HL-60/S4 (cell line): Measurements from ENCODE around the gene CLIC5.

Source experiments
- in situ Hi-C: fragments of 300-500 bp; cut with MboI; formaldehyde crosslinking; loops from 2 replicates; pipeline ENCODE4 v1.14.3; 2022; ENCODE audit warnings: low sequenced_read_pairs

Gene CLIC5

DNA sequence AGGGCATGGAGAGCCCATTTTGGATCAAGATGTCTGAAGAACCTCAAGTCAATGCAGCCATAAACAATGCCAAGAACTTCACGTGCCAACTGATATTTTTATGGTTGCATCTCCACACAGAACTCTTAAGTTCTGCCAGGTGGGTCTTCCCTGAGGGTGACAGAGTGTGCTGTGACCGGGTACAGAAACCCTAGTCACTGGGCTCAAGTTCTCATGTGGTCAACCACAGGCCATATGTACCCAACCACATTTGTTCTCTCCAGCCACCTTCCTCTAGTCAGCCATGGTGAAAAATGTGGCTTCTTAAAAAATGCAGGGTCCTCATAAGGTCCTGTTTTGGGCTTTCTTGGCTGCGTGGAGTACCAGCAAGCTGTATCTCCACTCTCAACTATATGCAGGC, 48.9 kb downstream of the CLIC5 start:
- in situ Hi-C loops, result no loop called here

DNA sequence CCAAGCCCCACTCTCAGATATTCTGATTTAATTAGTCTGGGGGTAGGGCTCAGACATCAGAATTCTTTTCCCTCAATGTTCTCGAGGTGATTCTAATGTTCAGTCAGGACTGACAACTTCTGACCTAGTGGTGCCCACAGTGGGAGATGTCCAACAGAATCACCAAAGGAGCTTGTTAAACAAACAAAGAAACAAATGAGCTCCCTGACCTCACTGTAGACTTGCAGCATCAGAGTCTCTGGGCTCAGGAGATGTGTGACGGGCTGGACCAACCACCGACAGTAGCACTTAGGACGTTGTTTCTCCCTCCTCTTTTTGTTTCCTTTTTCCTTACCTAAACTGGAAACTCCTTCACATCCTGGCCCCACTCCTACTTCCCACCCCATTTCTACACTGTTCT, 49.3 kb downstream of the CLIC5 start:
- in situ Hi-C loops, result no loop called here

DNA sequence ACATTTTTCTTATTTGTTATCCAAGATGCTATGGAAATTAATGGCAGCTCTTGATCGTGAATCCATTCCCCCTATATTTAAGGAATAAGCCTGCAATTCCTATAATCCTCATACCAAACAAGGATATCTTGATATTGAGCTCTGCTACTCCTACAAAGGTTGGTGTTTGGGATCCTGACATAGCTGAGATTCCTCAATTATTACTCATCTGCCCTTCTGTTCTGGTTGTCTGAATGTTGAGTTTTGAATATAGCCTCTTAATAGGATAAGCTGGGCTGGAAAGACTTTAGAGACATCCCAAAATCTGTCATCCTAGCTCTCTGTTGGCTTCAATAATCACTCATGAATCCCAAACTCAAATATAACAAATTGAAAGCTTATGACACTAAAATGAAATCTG, 49.9 kb downstream of the CLIC5 start:
- in situ Hi-C loops, result no loop called here

DNA sequence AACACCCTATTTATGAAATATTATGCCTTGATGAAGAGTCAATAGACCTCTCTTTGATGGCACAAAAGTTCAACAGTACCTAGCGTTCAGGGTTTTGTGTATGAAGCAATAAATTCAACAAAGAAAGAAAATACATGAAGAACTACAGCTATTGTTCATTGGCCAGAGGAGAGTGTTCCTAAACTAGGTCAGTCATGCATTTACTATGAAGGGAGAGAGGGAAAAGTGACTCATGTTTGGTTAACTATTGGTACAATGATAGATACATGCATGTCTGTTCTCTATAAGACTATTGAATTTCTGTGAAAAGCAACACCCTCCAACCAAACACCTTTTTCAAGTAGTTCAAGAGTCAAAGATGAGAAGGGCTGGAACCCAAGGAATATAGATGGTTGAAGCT, 50.7 kb downstream of the CLIC5 start:
- in situ Hi-C loops, result no loop called here

DNA sequence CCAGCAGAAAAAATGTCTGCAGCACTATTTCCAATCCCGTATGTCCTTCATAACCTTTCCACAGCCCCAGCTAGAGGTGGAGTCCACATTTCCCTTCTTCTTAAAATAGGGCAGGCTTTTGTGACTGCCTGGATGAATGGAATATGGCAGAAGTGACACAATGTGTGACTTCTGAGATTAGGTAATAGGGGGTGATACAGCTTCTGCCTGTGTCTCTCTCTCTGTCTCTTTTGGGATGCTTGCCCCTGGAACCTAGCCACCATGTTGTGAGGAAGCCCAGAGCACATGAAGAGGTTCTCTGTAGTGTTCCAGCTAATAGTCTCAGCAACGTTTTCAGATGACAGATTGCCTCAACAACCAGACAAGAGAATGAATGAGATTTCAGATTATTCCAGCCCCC, 51.4 kb downstream of the CLIC5 start:
- in situ Hi-C loops, result no loop called here

DNA sequence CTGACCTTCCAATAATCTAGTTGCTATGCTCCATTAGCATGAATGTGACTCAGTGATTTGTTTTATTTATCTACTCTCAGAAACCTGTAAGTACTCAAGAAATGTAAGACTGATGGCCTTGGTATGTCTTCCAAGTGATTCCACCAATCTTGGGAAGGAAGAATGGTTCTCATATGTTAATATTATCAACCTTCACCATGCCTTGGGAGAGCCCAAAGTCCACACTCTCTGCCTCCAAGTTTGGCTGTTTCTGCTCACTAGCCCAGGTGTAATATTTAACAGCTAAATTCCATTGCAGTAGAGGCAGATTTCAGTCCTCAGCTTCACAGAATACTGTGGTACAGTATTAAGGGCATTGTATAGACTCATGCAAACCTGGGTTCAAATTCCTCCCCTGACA, 51.8 kb downstream of the CLIC5 start:
- in situ Hi-C loops, result no loop called here

DNA sequence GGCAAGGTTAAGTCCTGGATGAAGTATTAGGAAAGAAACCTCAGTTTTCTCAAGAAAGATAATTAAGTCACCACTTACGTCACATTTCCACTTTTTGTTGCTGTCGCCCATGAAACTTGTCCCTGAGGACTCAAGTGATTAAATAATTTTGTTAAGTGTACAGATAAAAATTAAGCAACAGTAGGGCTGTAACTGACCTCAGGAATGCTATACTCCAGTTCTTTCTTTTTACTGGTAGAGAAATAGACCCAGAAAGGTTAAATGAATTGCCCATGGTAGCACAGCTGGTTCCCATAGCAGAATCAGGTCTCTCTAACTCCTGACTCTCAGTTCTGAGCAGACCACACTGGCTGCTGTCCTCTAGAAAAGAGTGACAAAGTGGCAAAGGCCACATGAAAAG, 54.5 kb downstream of the CLIC5 start:
- in situ Hi-C loops, result no loop called here

DNA sequence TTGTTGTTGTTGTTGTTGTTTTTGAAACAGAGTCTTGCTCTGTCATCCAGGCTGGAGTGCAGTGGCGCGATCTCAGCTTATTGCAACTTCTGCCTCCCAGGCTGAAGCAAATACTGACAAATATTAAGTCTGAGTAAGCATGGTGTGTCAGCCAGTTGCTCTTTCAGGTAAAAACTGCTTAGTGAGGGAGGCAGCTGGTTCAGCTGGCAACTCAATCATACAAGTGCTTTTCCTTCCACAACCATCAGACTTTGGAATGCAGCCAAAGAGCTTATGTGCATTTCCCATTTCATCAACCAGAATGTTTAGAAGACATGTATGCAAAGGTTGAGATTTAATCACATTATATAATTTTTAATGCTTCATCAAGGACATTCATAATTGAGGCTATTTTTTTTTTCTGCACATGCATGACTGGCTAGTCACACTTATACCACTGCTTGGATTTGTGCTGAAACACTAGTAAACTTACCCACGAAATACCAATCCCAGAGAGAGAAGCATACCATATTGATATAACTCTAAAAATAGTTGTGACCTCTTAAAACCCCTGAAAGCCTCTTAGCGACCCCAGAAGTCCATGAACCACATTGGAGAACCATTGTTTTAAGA, 56.0 kb downstream of the CLIC5 start:
- in situ Hi-C loops, result no loop called here

DNA sequence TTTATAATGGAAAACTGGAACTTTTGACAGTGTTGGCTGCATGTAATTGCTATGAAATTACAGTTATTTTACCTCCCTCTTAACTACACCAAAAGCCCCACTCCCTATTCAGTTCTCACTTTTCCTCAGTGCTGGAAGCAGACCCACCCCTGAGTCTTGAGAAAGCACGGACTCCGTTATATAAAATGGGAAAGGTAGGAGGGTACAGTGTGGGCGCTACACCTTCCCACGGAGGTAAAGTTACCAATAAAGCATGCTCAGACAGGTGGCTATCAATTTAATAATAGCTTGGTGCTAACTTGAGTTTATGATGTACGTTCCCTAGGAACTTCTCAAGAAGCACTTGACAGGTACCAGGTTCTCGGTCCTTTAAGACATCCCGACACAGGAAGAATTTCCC, 59.0 kb downstream of the CLIC5 start:
- in situ Hi-C loops, result no loop called here

DNA sequence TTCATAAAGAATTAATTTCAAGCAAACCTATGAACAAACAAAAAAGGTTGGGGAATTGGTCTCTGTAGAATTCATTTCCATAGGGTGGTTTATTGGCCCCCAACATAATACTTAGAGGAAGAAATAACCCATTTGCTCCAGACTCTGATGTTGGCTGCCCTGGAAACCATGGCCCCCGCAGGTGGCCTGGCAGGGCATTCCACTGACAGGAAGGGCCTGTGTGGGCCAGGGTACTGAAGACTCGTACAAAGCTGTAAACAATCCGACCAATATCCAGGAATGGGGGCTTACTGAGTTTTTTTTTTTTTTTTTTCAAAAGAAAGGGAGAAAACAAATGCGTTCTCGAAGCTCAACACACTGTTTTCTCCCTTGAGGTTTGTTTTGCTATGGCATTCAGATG, 59.5 kb downstream of the CLIC5 start:
- in situ Hi-C loops, result no loop called here

DNA sequence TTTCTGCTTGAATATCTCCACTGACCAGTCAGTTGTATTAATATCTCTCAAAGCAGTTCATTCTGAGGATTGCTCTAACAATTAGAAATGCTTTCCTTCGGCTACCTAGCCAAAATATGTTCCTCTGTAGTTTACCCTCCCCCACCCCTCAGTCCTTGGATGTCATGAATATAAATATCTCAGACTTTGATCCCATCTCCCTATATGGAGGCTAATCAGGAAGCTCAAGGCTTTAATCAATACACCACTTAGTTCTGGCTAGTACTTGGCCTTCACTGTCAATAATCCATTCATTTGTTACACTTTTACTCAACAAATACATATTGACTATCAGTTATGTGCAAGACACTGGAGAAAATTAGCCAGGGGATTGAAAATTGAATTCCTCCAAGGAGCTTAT, 60.1 kb downstream of the CLIC5 start:
- in situ Hi-C loops, result no loop called here

DNA sequence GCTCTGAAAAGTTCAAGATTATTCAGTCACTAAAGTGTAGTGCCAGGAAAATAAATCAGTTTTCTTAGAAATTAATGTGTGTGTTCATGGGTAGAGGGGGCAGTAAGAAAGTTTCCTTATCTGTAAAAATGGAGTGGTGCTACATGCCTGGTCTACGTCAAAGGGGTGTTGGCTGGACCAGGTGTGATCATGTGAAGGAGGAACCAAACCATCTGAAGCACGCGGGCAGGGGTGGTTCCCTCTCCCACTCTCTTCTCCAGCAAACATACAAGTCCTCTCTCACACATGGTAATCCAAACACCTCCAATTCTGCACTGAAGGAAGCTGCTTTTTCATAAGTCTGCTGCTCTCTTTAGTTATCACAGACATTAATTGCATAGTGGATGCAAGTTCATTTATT, 63.1 kb downstream of the CLIC5 start:
- in situ Hi-C loops, result no loop called here

DNA sequence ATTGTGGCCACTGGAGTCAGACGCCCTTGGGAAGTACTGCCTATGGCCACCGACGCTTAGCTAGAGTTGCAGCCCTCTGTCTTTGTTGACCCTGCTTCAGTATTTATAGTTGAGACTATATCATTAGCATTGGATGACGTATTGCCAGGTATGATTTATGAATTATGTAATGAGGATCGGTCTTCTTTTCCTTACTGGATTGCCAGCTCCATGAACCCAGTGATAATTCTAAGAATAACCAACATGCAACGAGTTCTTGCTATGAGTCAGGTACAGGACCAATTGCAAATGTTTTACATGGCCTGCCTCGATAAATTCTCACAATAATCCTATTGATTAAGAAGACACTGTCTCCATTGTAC, 63.5 kb downstream of the CLIC5 start:
- in situ Hi-C loops, result no loop called here

DNA sequence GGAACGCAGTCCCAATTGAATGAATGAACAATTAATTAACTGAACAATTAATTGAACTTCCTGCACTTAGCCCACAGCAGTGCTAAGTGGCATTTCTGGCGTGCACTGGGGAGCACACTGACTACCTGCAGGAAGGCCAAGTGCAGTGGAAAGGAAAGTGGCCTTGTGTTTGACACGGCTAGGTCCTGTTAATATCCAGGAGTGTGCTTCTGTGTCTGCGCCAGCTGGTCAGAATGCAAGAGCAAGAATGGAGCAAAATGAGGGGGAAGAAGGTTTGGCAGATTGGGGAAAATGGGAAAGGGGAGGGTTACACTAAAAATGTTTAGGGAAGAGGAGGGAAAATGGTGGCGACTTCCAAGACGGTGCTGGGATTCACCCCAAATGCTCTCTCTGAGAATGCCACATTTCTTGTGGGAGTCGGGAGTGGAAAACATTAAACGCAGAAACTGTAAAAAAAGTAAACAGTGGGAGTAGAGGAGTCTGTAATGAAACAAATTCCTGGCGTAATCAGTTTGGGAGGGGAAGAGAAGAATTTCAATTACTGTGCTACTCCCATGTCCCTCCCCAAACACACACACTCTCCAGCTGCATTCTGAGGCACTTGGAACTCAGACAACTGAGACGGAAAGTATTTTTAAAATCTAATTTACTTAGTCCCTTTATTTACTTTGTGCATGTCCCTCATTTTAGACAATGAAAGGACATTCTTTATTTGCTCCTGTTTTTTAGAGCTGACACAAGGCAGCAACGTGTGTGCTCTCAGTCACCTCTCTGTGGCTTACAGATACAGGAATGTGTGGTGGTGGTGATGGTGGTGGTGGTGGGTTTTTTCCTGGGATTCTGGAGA, 64.1 kb downstream of the CLIC5 start:
- in situ Hi-C loops, result no loop called here

DNA sequence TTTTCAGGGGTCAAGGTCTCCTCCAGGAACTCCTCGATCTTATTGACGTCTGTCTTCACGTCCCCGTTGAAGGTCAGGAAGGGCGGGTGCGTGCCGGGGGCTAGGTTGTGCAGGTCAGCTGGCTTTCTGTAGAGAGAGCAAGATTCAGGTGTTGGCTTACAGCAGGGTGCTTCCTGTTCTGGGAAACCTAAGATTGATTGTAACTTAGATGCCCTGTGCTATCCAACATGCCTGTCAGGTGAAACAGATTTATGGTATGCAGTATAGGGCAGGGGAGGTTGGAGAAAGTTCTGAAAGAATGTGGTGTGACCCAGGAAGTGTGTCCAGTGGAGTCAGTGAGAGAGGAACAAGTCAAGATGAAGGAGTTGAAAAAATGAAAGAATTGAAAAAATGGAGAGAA, 66.4 kb downstream of the CLIC5 start:
- in situ Hi-C loops, result no loop called here

DNA sequence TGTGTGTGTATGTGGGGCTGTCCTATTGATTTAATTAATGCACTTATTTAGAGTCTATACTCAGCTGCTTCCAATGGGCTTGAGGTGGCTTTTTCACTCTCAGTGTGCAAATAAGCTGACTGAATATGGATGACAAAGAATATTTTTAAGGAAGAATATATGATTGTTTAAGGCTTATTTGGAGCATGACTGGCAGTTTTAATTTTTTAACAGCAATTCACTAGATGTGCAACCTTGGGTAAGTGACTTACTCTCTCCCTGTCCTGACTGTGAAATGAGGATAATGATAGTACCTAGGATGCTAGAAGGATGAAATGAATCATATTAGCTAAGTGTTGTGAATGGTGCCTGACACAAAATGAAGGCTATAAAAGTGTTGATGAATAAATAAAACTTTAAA, 67.9 kb downstream of the CLIC5 start:
- in situ Hi-C loops, result no loop called here

DNA sequence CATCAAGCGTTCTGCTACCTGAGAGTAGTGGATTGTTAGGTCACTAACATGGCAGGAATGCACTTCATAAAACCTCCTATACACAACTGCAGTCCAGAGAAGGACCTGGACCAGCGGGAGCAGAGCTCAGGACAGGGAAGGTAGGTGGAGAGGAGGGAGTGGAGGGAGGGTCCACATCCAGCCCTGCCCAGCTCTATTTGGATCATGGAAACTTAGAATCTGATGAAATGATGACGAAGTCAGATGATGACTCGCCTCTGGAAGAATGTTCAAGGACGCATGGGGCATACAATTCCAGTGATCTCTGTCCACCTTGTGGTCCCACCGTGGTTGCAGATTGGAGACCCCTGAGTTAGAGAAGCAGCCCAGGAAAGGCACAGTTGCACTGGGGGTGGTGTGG, 68.8 kb downstream of the CLIC5 start:
- in situ Hi-C loops, result no loop called here

DNA sequence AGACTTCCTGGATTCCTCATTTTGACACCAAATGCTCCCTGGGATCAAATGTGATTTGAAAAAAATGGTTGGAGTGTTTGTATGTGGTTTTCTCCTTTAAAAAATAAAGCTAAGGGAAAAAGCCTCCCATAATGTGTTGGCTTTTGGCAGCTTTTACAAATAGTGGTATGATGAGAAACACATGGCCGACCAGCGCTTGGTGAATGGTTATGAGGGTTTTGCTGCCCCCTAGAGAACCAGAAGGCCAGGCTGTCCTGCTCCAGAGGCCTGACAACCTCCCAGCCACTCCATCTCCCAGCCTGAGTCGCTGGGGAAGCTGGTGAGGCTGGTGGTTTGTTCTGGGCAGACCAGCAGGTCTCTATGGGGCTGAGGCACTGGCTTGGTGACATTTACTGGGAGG, 69.3 kb downstream of the CLIC5 start:
- in situ Hi-C loops, result no loop called here

DNA sequence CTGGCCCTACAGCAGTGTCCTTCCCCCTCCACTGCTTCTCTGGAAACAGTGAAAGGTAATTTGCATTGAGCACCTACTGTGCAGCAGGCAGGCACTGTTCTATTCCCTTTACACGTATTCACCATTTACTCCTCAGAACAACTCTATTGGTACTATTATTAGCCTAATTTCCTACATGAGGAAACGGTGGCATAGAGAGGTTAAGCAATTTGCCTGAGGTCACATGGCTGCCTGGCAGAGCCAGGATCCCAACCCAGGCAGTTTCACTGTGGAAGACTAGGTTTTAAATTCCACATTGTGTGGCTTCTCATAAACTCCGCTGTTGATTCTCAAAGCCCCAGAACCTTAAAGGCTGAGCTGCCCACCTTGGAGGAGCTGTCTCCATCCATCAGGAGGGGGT, 72.7 kb downstream of the CLIC5 start:
- in situ Hi-C loops, result no loop called here

DNA sequence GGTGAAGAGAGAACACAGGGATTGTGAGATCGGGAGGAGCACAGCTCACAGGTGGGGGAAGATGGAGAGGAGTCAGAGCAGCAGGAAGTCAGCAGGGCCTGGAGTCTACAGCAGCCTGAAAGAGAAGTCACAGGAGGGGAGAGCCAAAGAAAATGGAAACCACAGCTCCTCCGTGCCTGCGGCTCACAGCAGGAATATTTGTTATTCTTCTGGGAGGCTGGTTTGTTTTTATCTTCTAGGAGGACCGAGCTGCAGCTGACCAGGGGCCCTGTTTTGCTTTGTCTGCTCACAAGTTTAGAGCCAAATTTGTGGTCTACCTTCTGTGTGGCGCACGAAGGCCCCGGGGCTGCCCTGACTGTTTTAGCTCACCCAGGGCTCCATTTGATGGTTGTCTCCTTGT, 81.8 kb downstream of the CLIC5 start:
- in situ Hi-C loops, result no loop called here

DNA sequence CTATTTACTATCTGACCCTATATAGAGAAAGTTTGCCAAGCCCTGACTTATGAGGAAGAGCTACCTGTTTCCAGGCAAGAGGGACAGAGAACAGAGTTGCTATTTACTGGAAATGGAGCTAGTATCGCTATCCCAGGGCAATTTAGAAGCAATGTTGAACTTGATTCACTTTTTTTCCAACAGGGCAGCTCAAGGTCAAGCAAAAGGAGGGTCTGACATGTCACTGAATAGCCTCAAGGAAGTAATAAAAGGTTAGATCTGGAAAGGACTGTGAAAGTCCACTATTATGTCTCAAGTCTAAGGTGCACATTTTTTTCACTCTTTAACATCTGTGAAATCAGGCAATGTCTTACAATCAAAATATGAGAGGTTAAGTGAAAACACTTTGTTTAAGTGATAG, 84.4 kb downstream of the CLIC5 start:
- in situ Hi-C loops, result no loop called here

DNA sequence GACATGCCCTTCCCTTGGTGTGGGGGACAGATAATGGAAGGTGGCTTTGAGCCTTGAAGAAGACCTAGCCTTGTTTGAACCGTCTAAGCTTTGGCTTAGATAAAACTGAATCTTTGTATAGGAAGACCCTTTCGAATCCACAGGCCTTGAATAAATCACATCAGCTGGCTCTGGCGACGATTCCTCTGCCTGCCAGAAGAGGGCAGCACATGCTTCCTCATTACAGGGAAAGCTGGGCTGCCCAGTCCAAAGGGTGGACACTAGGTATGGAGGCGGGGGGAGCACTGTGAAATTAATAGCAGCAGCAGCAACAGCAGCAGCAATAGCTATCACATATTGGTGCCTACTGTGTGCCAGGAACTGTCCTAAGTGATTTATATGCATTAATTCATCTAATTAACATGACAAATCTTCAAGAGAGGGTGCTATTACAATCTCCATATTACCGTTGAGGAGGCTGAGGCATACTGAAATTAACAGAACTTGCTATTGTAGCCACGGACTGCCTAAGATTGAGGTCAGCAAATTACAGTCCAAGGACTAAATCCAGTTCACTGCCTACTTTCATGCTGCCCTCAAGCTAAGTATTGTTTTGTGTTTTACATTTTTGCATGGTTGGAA, 85.1 kb downstream of the CLIC5 start:
- in situ Hi-C loops, result no loop called here
